Activated CD4-positive, alpha-beta T cell treated with anti-CD3 and anti-CD28 coated beads for 36 hours (primary cell): Measurements from ENCODE around the gene BROX. TPM values are rescaled to one million over a fixed set of nuclear protein-coding genes. Genes with fewer than 3 reads are reported as not detected.
"Not testable (repeated sequence)": the region's sequence is repeated elsewhere in the genome, so short reads cannot be mapped to it uniquely, and the experiment has no call there.

Experiments
- ATAC-seq: fragments of 200-7000 bp; cut with Tn5 transposase; one replicate; pipeline ENCODE4 v1.10.0; 2021; ENCODE audit warnings: mild to moderate bottlenecking, moderate library complexity
- CTCF ChIA-PET: fragments of 350-600 bp; sonication (Branson Sonifier 250); formaldehyde crosslinking; loops from one replicate; lab custom pipeline; 2021; ENCODE audit warnings: antibody characterized with exemption; lab: Charles Lee
- POLR2A ChIA-PET: fragments of 350-600 bp; sonication (Branson Sonifier 250); formaldehyde crosslinking; loops from one replicate; lab custom pipeline; 2021; ENCODE audit warnings: antibody characterized with exemption, inconsistent platforms; lab: Charles Lee
- DNase-seq: peaks from one replicate; pipeline ENCODE4 v3.0.0-alpha.2; 2020
- H3K27ac Mint-ChIP-seq: one replicate; pipeline ENCODE4 v1.8.0; 2021; ENCODE audit warnings: mixed read lengths
- H3K27me3 Mint-ChIP-seq: one replicate; pipeline ENCODE4 v1.8.0; 2021; ENCODE audit warnings: mixed read lengths
- H3K36me3 Mint-ChIP-seq: one replicate; pipeline ENCODE4 v1.8.0; 2021; ENCODE audit warnings: low read depth, mixed read lengths
- H3K4me1 Mint-ChIP-seq: one replicate; pipeline ENCODE4 v1.8.0; 2021; ENCODE audit warnings: mixed read lengths
- H3K4me3 Mint-ChIP-seq: one replicate; pipeline ENCODE4 v1.8.0; 2021; ENCODE audit warnings: mild to moderate bottlenecking, moderate library complexity, mixed read lengths
- H3K9me3 Mint-ChIP-seq: one replicate; pipeline ENCODE4 v1.8.0; 2021; ENCODE audit warnings: low read depth, mixed read lengths
- intact Hi-C, 2 experiments: fragments of 100-400 bp; cut with DNase I in 1 of 2; cut with micrococcal nuclease in 1 of 2; formaldehyde crosslinking; loops; one replicate each; pipeline versions ENCODE4 v1.14.2 to v1.15.1; 2022 to 2024; cut with DNase I, micrococcal nuclease
- total RNA-seq, 2 experiments: library from RNA; stranded (reverse); gene quantifications; one replicate each; pipeline ENCODE4 v1.2.3, GENCODE V29; 2021

The BROX gene
- total RNA-seq, 2 experiments from 2014 or later, result 37.5 to 42.9 TPM

- ChIA-PET CTCF (interaction anchor here (0.5 to 1.1 kb wide), 6 partner anchors 33 to 1872 kb away, joined by 3 to 5 read pairs (median 4); partner anchors contain the start of gene HLX), POLR2A (interaction anchor here (0.6 kb wide), 1 partner anchor 34 kb away, joined by 3 read pairs; no protein-coding TSS in a partner anchor)
- Mint-ChIP-seq H3K27me3 (peaks cover 4% of the 10 kb centered on the region), H3K9me3 (no peaks in the 10 kb centered on the region), H3K4me3 (no peak overlapping the region), H3K27ac (no peak overlapping the region), H3K4me1 (no peaks in the 10 kb centered on the region), H3K36me3 (no peaks in the 10 kb centered on the region)
- intact Hi-C loops, result no loop called here
- no peak for ATAC-seq
- DNase-seq, result no peak
Observed at GRCh38 chr1:222751255-222751654, 38.9 kb downstream of the BROX start.

- DNase-seq (no peak), ATAC-seq (no peak)
- H3K27me3 Mint-ChIP-seq, result peaks cover 6% of the 10 kb centered on the region
- H3K27ac Mint-ChIP-seq, result no peak overlapping the region
- H3K4me3 Mint-ChIP-seq, result no peak overlapping the region
- intact Hi-C loops, result no loop called here
- H3K9me3 Mint-ChIP-seq, result no peaks in the 10 kb centered on the region
- no peaks in the 10 kb centered on the region for H3K36me3 Mint-ChIP-seq
- ChIA-PET CTCF (interaction anchor here (0.7 kb wide), 1 partner anchor 19 kb away, joined by 3 read pairs; no protein-coding TSS in a partner anchor), POLR2A (no interaction called here)
- no peaks in the 10 kb centered on the region for H3K4me1 Mint-ChIP-seq
Observed at GRCh38 chr1:222754366-222755139, 42.2 kb downstream of the BROX start.

- Mint-ChIP-seq H3K27me3 (peaks cover 9% of the 10 kb centered on the region), H3K4me1 (no peaks in the 10 kb centered on the region), H3K27ac (no peak overlapping the region), H3K4me3 (no peak overlapping the region), H3K36me3 (no peaks in the 10 kb centered on the region), H3K9me3 (no peaks in the 10 kb centered on the region)
- CTCF ChIA-PET, result interaction anchor here (1.1 kb wide), 1 partner anchor 11 kb away, joined by 3 read pairs; no protein-coding TSS in a partner anchor
- ATAC-seq (no peak), DNase-seq (no peak)
- intact Hi-C loops, result no loop called here
- POLR2A ChIA-PET, result no interaction called here
Observed at GRCh38 chr1:222757646-222758268, 45.4 kb downstream of the BROX start.

- Mint-ChIP-seq H3K27ac (no peak overlapping the region), H3K36me3 (no peaks in the 10 kb centered on the region), H3K4me3 (no peak overlapping the region), H3K4me1 (no peaks in the 10 kb centered on the region), H3K9me3 (no peaks in the 10 kb centered on the region), H3K27me3 (peaks cover 9% of the 10 kb centered on the region)
- no peak for ATAC-seq
- ChIA-PET CTCF (interaction anchor here (0.7 kb wide), 1 partner anchor 68 kb away, joined by 3 read pairs; no protein-coding TSS in a partner anchor), POLR2A (no interaction called here)
- DNase-seq, result no peak
- intact Hi-C loops, result no loop called here
Observed at GRCh38 chr1:222759451-222760035, 47.2 kb downstream of the BROX start.

- no peak for DNase-seq
- intact Hi-C loops, result no loop called here
- Mint-ChIP-seq H3K9me3 (no peaks in the 10 kb centered on the region), H3K27me3 (peaks cover 6% of the 10 kb centered on the region), H3K36me3 (no peaks in the 10 kb centered on the region), H3K27ac (no peak overlapping the region), H3K4me3 (no peak overlapping the region), H3K4me1 (no peaks in the 10 kb centered on the region)
- CTCF ChIA-PET, result interaction anchor here (1.0 kb wide), 1 partner anchor 328 kb away, joined by 3 read pairs; no protein-coding TSS in a partner anchor
- POLR2A ChIA-PET, result no interaction called here
- no peak for ATAC-seq
Observed at GRCh38 chr1:222761083-222761482, 48.7 kb downstream of the BROX start.

GRCh38 chr1:222762178-222762577 lies 49.8 kb downstream of the BROX start:
- POLR2A ChIA-PET, result not testable (repeated sequence)

GRCh38 chr1:222767152-222767571 lies 54.8 kb downstream of the BROX start:
- Mint-ChIP-seq H3K27me3 (no peaks in the 10 kb centered on the region), H3K36me3 (peaks cover 2% of the 10 kb centered on the region), H3K4me3 (no peak overlapping the region), H3K27ac (no peak overlapping the region), H3K9me3 (peaks cover 10% of the 10 kb centered on the region), H3K4me1 (peaks cover 2% of the 10 kb centered on the region)
- CTCF ChIA-PET, result interaction anchor here (1.5 kb wide), 1 partner anchor 357 kb away, joined by 6 read pairs; no protein-coding TSS in a partner anchor
- DNase-seq, result no peak
- intact Hi-C loops, result no loop called here
- POLR2A ChIA-PET, result no interaction called here
- ATAC-seq, result no peak

More at GRCh38 chr1:222762178-222762577, 49.8 kb downstream of the BROX start:
- DNase-seq, H3K9me3 Mint-ChIP-seq, H3K27ac Mint-ChIP-seq, intact Hi-C loops, CTCF ChIA-PET, H3K27me3 Mint-ChIP-seq, H3K36me3 Mint-ChIP-seq, ATAC-seq, H3K4me1 Mint-ChIP-seq, H3K4me3 Mint-ChIP-seq: not testable (repeated sequence)

GRCh38 chr1:222768592-222768991 lies 56.2 kb downstream of the BROX start:
- Mint-ChIP-seq H3K36me3 (peaks cover 2% of the 10 kb centered on the region), H3K27me3 (no peaks in the 10 kb centered on the region), H3K4me1 (peaks cover 7% of the 10 kb centered on the region), H3K27ac (no peak overlapping the region), H3K9me3 (peaks cover 10% of the 10 kb centered on the region), H3K4me3 (no peak overlapping the region)
- intact Hi-C loops, result no loop called here
- ATAC-seq (no peak), DNase-seq (no peak)
- ChIA-PET POLR2A (no interaction called here), CTCF (interaction anchor here (0.7 to 1.5 kb wide), 2 partner anchors 321 to 355 kb away, joined by 3 to 6 read pairs; no protein-coding TSS in a partner anchor)

GRCh38 chr1:222769181-222769580 lies 56.8 kb downstream of the BROX start:
- intact Hi-C loops, result no loop called here
- Mint-ChIP-seq H3K27me3 (no peaks in the 10 kb centered on the region), H3K4me1 (peaks cover 7% of the 10 kb centered on the region), H3K9me3 (peaks cover 10% of the 10 kb centered on the region), H3K27ac (no peak overlapping the region), H3K36me3 (peaks cover 2% of the 10 kb centered on the region), H3K4me3 (no peak overlapping the region)
- no peak for ATAC-seq
- no peak for DNase-seq
- ChIA-PET POLR2A (no interaction called here), CTCF (interaction anchor here (0.7 kb wide), 1 partner anchor 321 kb away, joined by 3 read pairs; no protein-coding TSS in a partner anchor)

- H3K4me1 Mint-ChIP-seq, result peaks cover 7% of the 10 kb centered on the region
- peaks cover 10% of the 10 kb centered on the region for H3K9me3 Mint-ChIP-seq
- no peaks in the 10 kb centered on the region for H3K27me3 Mint-ChIP-seq
- intact Hi-C loops, result no loop called here
- no peak for ATAC-seq
- H3K36me3 Mint-ChIP-seq, result peaks cover 2% of the 10 kb centered on the region
- no peak overlapping the region for H3K4me3 Mint-ChIP-seq
- ChIA-PET POLR2A (no interaction called here), CTCF (interaction anchor here (0.6 kb wide), 1 partner anchor 47 kb away, joined by 3 read pairs; no protein-coding TSS in a partner anchor)
- no peak overlapping the region for H3K27ac Mint-ChIP-seq
- DNase-seq, result no peak
Observed at GRCh38 chr1:222769971-222770620, 57.7 kb downstream of the BROX start.

- no peak overlapping the region for H3K4me3 Mint-ChIP-seq
- CTCF ChIA-PET, result interaction anchor here (0.7 to 1.9 kb wide), 2 partner anchors 316 to 712 kb away, joined by 3 to 6 read pairs; no protein-coding TSS in a partner anchor
- DNase-seq, result peak; percentile 36
- intact Hi-C loops, result no loop called here
- no peak overlapping the region for H3K27ac Mint-ChIP-seq
- H3K36me3 Mint-ChIP-seq, result peaks cover 1% of the 10 kb centered on the region
- H3K9me3 Mint-ChIP-seq, result peaks cover 8% of the 10 kb centered on the region
- peaks cover 7% of the 10 kb centered on the region for H3K4me1 Mint-ChIP-seq
- no peaks in the 10 kb centered on the region for H3K27me3 Mint-ChIP-seq
- ATAC-seq, result peak; percentile 44
- POLR2A ChIA-PET, result no interaction called here
Observed at GRCh38 chr1:222772996-222773379, 60.6 kb downstream of the BROX start.
